ENCODE measurements around the gene RAD23B. TPM values are rescaled to one million over a fixed set of nuclear protein-coding genes. Genes with fewer than 3 reads are reported as not detected.
A peak's percentile ranks its signal among the peaks of the same experiment; 100 is the strongest.

Gene RAD23B
- total RNA-seq, 1 donor: 157 TPM

GRCh38 chr9:107334103-107334776 is 51.2 kb downstream of the RAD23B start:
- peaks cover 80% of the 10 kb centered on the region for H3K36me3 ChIP-seq (ENCODE audit: insufficient read depth, low read length)

DNA sequence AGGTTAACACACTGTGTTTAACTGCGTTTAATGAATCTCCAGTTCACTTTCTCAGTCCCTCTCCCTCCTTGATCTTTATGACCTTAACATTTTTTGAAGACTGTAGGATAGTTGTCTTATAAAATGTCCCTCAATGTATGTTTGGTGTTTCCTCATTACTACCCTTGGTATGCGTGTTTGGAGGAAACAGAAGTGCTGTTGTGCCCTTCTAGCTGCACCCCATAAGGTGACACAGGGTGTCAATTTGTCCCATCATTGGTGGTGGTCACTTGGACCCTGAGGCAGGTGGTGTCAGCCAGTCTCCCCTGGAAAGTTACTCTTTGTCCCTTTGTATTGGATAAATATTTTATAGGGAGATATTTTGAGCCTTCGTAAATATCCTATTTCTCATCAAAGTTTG is 52.3 kb downstream of the RAD23B start:
- TF ChIP-seq, protein P1, sequence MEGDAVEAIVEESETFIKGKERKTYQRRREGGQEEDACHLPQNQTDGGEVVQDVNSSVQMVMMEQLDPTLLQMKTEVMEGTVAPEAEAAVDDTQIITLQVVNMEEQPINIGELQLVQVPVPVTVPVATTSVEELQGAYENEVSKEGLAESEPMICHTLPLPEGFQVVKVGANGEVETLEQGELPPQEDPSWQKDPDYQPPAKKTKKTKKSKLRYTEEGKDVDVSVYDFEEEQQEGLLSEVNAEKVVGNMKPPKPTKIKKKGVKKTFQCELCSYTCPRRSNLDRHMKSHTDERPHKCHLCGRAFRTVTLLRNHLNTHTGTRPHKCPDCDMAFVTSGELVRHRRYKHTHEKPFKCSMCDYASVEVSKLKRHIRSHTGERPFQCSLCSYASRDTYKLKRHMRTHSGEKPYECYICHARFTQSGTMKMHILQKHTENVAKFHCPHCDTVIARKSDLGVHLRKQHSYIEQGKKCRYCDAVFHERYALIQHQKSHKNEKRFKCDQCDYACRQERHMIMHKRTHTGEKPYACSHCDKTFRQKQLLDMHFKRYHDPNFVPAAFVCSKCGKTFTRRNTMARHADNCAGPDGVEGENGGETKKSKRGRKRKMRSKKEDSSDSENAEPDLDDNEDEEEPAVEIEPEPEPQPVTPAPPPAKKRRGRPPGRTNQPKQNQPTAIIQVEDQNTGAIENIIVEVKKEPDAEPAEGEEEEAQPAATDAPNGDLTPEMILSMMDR (IDR thresholded peaks at IDR 0.05; ENCODE audit: extremely low read depth, low read depth, low read length): no peak
- no peak for DNase-seq (ENCODE audit: insufficient read length, low spot score, missing footprints)
- no peaks in the 10 kb centered on the region for H3K27me3 ChIP-seq (ENCODE audit: insufficient read depth, low read length)
- peaks cover 74% of the 10 kb centered on the region for H3K36me3 ChIP-seq (ENCODE audit: insufficient read depth, low read length)
- H3K4me1 ChIP-seq (ENCODE audit: insufficient read depth, low read length): peaks cover 16% of the 10 kb centered on the region
- no peak overlapping the region for H3K4me2 ChIP-seq (ENCODE audit: insufficient read depth, low read length)
- peaks cover 25% of the 10 kb centered on the region for H4K20me1 ChIP-seq (ENCODE audit: insufficient read depth, low read length)
- no peak overlapping the region for H3K27ac ChIP-seq (ENCODE audit: low read depth, low read length)
- peaks cover 13% of the 10 kb centered on the region for H3K79me2 ChIP-seq (ENCODE audit: insufficient read depth, low read length)
- H3K4me3 ChIP-seq (ENCODE audit: insufficient read depth, low read length): no peak overlapping the region
- H2AFZ ChIP-seq (ENCODE audit: low read length): no peak overlapping the region
- no peaks in the 10 kb centered on the region for H3K9me3 ChIP-seq (ENCODE audit: low read depth, low read length)

More at GRCh38 chr9:107334103-107334776, 51.2 kb downstream of the RAD23B start:
- H3K9me3 ChIP-seq (ENCODE audit: low read depth, low read length): no peaks in the 10 kb centered on the region
- peaks cover 16% of the 10 kb centered on the region for H3K4me1 ChIP-seq (ENCODE audit: insufficient read depth, low read length)
- no peak overlapping the region for H3K4me2 ChIP-seq (ENCODE audit: insufficient read depth, low read length)
- peaks cover 17% of the 10 kb centered on the region for H3K79me2 ChIP-seq (ENCODE audit: insufficient read depth, low read length)
- TF ChIP-seq, protein P1 (IDR thresholded peaks at IDR 0.05; ENCODE audit: extremely low read depth, low read depth, low read length): no peak
- no peak for DNase-seq (ENCODE audit: insufficient read length, low spot score, missing footprints)
- no peaks in the 10 kb centered on the region for H3K27me3 ChIP-seq (ENCODE audit: insufficient read depth, low read length)
- no peak overlapping the region for H3K27ac ChIP-seq (ENCODE audit: low read depth, low read length)
- H3K4me3 ChIP-seq (ENCODE audit: insufficient read depth, low read length): no peak overlapping the region
- H2AFZ ChIP-seq (ENCODE audit: low read length): no peak overlapping the region
- H4K20me1 ChIP-seq (ENCODE audit: insufficient read depth, low read length): peaks cover 26% of the 10 kb centered on the region

DNA sequence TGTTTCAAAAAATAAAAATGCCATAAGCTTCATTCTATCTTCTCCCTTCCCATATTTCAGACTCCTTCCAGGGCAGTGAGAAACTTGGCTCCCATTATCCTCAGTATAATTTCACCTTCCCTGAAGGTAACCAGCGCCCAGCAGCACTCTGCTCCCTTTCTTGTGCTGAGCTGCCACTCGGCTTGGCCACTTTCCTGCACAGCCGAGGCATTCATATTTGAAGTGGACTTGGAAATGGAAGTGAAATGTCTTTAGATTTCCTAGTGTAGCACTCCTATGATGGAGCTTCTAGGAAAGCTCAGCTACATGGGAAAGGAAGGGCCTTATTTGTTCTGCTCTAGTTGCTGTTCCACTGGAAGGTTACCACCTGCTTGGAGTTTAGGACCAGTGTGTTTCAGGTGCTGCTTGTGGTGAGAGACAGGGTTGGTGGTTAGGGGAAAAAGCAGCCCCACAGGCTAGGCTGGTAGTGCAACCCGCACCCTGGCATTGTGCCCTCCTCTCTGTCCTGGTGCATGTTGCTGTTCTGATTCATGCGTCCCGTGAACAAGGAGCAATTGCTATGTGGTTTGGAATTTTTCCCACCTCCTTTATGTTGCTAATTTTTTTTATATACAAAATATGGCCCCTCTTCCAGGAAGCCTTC is 53.8 kb downstream of the RAD23B start:
- Histone ChIP-seq H3K27me3 (ENCODE audit: insufficient read depth, low read length) (no peaks in the 10 kb centered on the region), H4K20me1 (ENCODE audit: insufficient read depth, low read length) (peaks cover 23% of the 10 kb centered on the region), H3K4me1 (ENCODE audit: insufficient read depth, low read length) (peaks cover 16% of the 10 kb centered on the region), H2AFZ (ENCODE audit: low read length) (no peak overlapping the region), H3K9me3 (ENCODE audit: low read depth, low read length) (no peaks in the 10 kb centered on the region), H3K27ac (ENCODE audit: low read depth, low read length) (no peak overlapping the region), H3K79me2 (ENCODE audit: insufficient read depth, low read length) (peaks cover 12% of the 10 kb centered on the region), H3K4me2 (ENCODE audit: insufficient read depth, low read length) (no peak overlapping the region), H3K36me3 (ENCODE audit: insufficient read depth, low read length) (peaks cover 59% of the 10 kb centered on the region), H3K4me3 (ENCODE audit: insufficient read depth, low read length) (no peak overlapping the region)
- TF ChIP-seq, protein P1 (IDR thresholded peaks at IDR 0.05; ENCODE audit: extremely low read depth, low read depth, low read length): no peak
- DNase-seq (ENCODE audit: insufficient read length, low spot score, missing footprints): peak; percentile 75

Data from osteoblast (primary cell).